HG02970 (cell line): ENCODE data around the gene OS9.

Experiments
- ATAC-seq: cut with Tn5 transposase; IDR thresholded peaks from one replicate; pipeline ENCODE4 v1.9.1; 2021; ENCODE audit warnings: mild to moderate bottlenecking, moderate library complexity, moderate number of reproducible peaks; ENCODE audit not compliant: unreplicated experiment, low FRiP score

OS9 gene

DNA sequence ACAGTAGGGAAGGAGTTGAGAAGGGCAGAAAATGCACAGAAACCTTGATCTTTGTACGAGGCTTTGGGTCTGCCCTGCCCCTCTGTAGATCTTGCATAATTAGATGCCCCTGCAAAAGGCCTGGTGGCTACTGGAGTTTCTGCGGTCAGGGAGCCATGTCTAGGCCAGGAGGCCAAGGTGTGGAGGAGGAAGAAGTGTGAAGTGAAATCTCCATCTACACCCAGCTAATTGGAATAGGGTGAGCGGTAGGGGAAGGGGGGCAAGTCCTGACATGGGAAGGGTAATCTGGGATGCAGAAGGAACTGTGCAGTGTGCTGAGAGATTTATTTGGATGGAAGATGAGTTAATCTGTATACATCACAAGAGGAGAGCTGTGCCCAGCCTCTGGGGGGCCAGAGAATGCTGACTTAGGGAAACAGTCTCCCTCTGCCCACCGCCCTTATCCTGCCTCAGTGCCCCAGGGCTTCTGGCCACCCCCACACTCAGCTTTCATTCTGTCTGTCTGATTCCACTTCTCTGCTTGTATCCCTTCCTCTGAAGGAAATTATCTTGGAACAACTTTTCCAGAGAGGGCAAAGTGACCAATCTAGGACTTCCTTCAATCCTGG, 67.6 kb downstream of the OS9 start:
- no peak for ATAC-seq

- no peak for ATAC-seq
Observed at GRCh38 chr12:57762463-57762862, 68.5 kb downstream of the OS9 start.

- ATAC-seq: no peak
Observed at GRCh38 chr12:57763881-57764661, 70.1 kb downstream of the OS9 start.

- ATAC-seq: no peak
Observed at GRCh38 chr12:57764662-57765002, 70.7 kb downstream of the OS9 start.

DNA sequence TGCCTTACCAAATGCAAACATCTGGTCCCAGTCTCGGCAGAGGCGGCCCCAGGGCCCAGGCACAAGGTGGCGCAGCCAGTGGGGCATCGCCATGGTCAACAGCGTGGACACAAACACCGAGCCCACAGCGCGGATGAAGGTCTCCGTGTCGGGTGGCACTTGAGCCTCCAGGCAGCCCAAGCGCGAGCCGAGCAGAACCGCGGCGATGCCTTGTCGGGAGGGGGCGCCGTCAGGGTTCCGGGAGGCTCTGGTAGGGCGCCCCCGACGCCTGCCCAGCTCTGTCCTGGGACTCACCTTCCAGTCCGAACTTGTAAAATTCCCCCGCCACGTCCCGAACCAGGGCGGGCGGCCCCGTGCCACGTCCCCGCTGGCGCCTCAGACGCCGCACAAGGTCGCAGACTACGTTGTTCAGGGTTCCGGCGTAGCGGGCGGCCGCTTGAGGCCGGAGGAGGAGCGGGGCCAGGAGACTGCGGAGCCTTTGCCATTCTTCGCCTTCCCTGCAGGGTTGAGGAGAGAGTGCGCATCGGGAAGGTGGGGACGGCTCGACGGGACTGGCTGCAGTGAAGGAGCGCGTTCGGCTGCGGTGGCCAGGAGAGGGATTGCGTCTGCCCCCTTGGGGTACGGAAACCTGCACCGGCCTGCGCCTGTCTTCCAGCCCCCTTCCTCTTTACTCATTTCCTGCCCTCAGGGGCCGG, 71.2 kb downstream of the OS9 start:
- no peak for ATAC-seq

- ATAC-seq: no peak
Observed at GRCh38 chr12:57765698-57766463, 71.9 kb downstream of the OS9 start.

- ATAC-seq: no peak
Observed at GRCh38 chr12:57766464-57767304, 72.8 kb downstream of the OS9 start, which contains the start of gene CYP27B1. TSS of gene CYP27B1 (minus strand) at chr12:57767078. CDS start at chr12:57767041, 37 bp downstream.

- ATAC-seq: no peak
Observed at GRCh38 chr12:57767305-57767698, 73.4 kb downstream of the OS9 start.

GRCh38 chr12:57767876-57768275, 73.9 kb downstream of the OS9 start:
- ATAC-seq: no peak

GRCh38 chr12:57769594-57769993, 75.7 kb downstream of the OS9 start:
- no peak for ATAC-seq

DNA sequence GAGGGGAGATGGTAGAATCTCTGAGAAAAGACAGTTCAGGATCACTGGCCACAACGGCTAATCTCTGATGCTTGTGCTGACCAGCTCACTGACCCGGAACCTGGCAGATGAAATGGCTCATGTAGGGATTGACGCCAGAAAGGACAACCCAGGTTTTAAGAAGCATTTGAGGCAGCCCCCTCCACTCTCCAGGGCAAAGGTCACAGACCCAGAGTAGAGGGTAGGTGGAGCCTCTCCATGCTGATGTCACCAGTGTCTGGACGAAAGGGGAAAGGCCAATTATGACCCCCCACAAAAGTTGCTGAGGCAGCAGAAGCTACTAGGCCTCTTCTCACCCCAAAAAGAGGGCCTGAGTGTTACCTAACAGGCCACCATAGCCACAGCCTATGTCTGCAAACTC, 76.8 kb downstream of the OS9 start:
- ATAC-seq: no peak
